ENCODE data around the gene LRRC72.
A peak's percentile ranks its signal among the peaks of the same experiment; 100 is the strongest.

LRRC72 gene

DNA sequence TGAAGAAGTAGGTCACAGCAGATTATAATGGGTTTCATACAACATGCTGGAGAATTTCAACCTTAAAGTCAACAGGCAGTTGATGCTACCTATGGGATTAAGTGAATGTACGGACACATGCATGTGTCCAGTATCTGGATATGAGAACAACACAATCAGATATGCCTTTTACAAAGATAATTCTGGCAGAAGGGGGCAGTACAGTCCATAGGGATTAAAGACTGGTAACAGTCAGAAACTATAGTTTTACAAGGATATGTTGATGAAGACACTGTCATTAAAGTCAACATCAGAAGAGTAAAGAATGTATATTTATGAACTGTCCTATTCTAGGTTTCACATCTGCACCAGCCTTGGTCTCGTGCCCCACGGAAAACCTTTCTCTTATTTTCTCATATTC, 77.4 kb downstream of the LRRC72 start:
- DNase-seq (ENCODE audit: insufficient read length, low spot score) (no peak), FAIRE-seq (no peak)
- TF ChIP-seq POLR2A (IDR thresholded peaks at IDR 0.05; ENCODE audit: low read depth, low read length) = no peak

DNA sequence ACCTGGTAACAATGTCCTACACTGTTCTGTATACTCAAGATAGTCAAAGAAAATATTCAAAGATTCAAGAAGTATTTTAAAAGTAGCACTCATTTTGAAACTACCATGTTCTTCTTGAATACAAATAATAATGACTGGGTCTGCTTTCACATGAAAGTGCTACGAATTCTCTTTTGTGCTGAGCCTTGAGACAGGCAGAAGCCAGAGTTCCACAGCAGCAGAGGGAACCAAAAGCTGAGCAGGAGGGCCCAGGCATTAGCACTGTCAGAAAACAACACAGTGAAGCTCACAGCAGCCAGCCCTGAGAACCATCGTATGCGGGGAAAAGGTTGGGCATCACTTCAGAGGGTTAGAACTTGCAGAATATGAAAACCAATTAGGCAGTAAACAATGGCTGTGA, 80.1 kb downstream of the LRRC72 start:
- DNase-seq (ENCODE audit: insufficient read length, low spot score) = no peak
- FAIRE-seq = no peak
- TF ChIP-seq POLR2A (IDR thresholded peaks at IDR 0.05; ENCODE audit: low read depth, low read length) = no peak

DNA sequence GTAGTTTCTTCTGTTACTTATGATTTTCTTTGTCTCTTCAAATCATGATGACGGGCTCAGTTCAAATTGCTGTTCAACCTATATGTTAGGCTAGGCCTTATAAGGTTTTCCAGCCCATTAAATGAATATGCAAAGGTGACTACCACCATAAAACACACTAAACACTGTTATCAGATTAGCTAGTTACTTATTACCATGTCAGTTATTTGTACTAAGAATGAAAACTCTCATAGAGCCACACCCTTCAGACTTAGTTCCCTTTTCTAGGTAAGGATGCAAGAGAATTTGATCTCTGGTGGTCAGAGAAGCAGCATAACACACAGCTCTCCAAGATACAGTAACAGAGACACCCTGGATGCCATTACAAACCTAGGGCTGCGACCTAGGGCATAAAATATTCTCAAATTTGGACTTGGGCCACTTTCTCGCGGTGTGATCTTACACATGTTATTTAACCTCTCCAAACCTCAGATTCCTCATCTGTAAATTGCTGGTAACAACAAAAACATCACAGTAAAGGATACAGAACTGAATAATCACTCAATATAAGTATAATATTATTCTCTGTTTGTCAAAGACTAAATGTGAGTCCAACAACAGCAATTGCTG, 83.3 kb downstream of the LRRC72 start:
- no peak for FAIRE-seq
- TF ChIP-seq POLR2A (IDR thresholded peaks at IDR 0.05; ENCODE audit: low read depth, low read length) = no peak
- DNase-seq (ENCODE audit: insufficient read length, low spot score) = no peak

DNA sequence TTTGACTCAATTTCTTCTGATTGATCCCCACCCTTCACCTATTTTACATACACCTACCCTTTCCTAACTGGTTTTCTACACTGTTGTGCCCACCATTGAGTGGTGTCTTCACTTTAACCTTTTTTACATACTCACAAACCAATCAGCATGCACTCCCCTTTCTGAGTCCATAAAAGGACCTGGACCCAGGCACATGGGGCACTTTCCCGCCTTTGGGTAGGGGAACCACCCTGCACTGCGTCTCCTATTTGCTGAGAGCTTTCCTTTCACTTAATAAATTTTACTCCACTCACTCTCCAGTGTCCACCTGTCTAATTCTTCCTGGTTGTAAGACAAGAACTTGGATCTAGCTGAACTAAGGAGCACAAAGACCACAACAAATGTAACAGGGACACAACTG, 85.1 kb downstream of the LRRC72 start:
- DNase-seq (ENCODE audit: insufficient read length, low spot score) = no peak
- FAIRE-seq = no peak
- TF ChIP-seq POLR2A (IDR thresholded peaks at IDR 0.05; ENCODE audit: low read depth, low read length) = no peak

DNA sequence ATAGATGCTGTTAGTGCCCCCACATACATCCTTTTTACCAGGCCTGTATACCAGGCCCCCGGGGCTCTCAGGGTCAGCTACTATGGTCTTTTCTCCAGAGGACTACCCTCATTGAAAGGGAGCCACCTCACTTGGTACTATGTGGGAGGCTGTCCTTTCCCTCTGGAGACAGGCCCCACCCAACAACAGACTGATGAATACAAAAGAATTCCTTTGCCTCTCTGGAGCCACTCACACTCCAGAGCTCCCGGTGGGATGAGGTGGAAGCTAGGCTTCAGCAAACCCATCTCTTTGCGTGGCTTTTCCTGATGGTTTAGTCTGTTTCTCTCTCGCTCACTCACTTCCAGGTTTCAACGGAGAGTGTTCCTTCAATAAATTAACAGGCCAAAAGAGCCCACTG, 88.6 kb downstream of the LRRC72 start:
- no peak for DNase-seq (ENCODE audit: insufficient read length, low spot score)
- FAIRE-seq = no peak
- TF ChIP-seq POLR2A (IDR thresholded peaks at IDR 0.05; ENCODE audit: low read depth, low read length) = no peak

DNA sequence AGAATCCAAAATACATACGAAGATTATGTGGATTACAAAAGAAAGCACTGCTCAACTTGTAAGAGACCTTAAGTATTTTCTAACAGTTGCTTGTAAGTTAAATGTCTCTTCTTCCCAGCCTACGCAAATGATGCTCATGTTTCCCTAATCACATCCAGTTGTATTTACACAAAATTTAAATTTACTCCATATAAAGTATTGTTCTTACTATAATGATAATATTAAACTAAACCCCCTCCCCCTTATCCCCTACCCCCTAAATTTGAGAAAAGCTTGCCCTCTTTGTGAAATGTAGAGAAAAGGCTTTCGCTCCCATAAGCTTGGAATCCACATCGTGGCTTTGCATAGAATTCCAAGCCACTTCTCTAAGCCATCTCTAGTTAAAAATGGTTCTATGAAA, 89.5 kb downstream of the LRRC72 start:
- FAIRE-seq = no peak
- DNase-seq (ENCODE audit: insufficient read length, low spot score) = no peak
- TF ChIP-seq POLR2A (IDR thresholded peaks at IDR 0.05; ENCODE audit: low read depth, low read length) = no peak

DNA sequence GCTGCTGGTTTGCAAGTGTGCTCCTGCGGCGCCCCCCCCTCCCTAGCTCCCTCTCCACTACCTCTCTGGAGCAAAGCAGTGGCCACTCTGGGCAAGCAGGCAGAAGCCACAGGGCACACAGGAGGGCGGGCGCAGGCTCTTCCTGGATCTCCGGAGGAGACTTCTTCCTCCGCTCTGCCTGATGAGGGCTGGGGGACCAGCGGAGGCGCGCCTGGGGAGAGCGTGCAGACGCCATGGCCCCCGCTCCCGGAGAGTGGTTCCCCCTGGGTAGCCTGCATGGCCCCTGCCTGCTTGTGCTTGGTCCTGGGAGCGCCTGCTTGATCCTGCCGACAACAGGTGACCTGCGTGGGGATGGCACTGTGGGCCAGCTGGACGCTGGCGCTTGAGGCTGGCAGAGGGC, 89.9 kb downstream of the LRRC72 start:
- FAIRE-seq = no peak
- no peak for DNase-seq (ENCODE audit: insufficient read length, low spot score)
- TF ChIP-seq POLR2A (IDR thresholded peaks at IDR 0.05; ENCODE audit: low read depth, low read length) = no peak

DNA sequence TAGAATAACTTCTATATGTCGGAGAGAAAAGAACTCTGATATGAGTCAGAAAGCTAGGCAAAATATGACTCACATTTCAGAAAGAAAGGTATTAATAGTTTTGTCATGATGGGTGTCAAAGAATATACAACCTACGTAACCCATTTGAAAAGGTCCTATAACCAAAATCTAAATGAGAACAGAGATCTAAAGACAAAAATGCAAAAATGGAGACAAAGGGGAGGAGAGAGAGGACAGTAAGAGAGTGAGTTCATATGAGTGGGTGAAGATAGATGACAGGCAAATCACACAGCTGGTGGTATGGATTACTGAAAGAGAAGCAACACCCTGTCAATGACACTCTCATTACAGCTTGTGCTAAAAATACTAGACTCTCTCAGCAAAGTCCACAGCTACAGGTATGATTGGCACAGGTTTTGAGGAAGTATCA, 93.4 kb downstream of the LRRC72 start:
- TF ChIP-seq POLR2A (IDR thresholded peaks at IDR 0.05; ENCODE audit: low read depth, low read length) = no peak
- DNase-seq (ENCODE audit: insufficient read length, low spot score) = no peak
- peak; percentile 83 for FAIRE-seq

DNA sequence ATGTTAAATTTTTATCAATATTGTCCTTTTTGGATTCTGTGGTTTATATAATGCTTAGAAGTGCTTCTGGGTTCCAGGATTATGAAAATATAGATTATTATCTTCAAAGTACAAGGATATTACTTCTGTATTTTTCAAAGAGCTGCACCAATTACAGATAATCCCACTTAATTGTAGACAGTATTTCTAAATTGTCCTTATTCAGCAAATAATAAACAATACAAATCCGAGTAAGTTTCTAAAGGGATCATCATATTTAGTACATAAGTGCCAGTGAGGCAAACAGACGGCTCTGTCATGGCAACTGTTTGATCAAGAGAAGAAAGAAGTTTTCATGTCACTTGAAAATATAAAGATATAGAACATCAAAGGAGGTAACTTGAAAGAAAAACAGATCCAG, 99.8 kb downstream of the LRRC72 start:
- DNase-seq (ENCODE audit: insufficient read length, low spot score) (no peak), FAIRE-seq (peak; percentile 81)
- TF ChIP-seq POLR2A (IDR thresholded peaks at IDR 0.05; ENCODE audit: low read depth, low read length) = no peak

DNA sequence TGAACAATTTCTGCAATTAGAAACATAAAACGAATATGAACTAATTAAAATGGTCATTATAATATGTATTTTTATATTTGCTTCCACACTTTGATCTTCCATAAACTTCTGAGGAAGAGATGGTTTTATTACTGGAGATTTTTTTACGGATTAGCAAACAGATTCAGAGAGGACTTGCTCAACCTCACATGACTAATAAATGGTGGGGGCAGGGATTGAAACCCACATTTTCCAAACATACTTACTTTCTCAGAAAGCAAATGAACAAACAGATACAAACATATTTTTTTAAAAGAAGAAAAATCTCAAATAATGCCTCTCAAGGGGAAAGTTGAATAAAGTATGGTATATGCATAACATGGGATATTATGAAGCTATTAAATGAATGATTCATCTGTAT, 100.6 kb downstream of the LRRC72 start:
- DNase-seq (ENCODE audit: insufficient read length, low spot score) = no peak
- TF ChIP-seq POLR2A (IDR thresholded peaks at IDR 0.05; ENCODE audit: low read depth, low read length) = no peak
- FAIRE-seq = no peak

DNA sequence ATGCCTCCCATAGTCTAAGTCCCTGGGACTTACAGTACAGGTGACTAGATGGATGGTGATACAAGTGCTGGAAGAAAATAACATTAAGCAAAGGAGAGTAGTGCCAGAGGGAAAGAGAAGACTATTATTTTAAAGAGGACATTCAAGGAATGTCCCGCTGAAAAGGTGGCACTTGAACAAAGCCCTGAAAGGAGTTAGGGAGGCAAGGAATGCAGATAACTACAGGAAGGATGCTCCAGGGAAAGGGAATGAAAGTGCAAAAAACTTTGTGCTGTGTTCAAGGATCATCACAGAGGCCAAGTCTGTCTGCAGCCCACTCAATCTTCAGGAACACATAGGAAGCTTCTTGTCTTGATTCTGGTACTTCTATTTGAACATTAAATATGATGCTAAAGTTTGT, 104.0 kb downstream of the LRRC72 start:
- no peak for TF ChIP-seq POLR2A (IDR thresholded peaks at IDR 0.05; ENCODE audit: low read depth, low read length)
- FAIRE-seq = peak; percentile 89
- DNase-seq (ENCODE audit: insufficient read length, low spot score) = no peak

Data from H54 (cell line).